Neural cell (in vitro differentiated cells): ENCODE data around the gene HAPLN2. TPM values are rescaled to one million over a fixed set of nuclear protein-coding genes. Genes with fewer than 3 reads are reported as not detected.

Experiments
- H2AFZ ChIP-seq: fragments of 200-600, 300-800 bp; sonication (generic), shearing (Covaris generic); 2 replicates; pipeline ENCODE4 v1.6.0; 2014; ENCODE audit warnings: low read depth, mild to moderate bottlenecking, antibody characterized with exemption, low read length, moderate library complexity
- H3F3A ChIP-seq: fragments of 200-600 bp; shearing (Covaris generic); 2 replicates; pipeline ENCODE4 v1.6.1; 2016; ENCODE audit warnings: mild to moderate bottlenecking, moderate library complexity, mixed read lengths, antibody characterized with exemption, low read length; ENCODE audit not compliant: insufficient read depth, poor library complexity, severe bottlenecking
- H3K27ac ChIP-seq: fragments of 200-600, 300-800 bp; sonication (generic), shearing (Covaris generic); 2 replicates; pipeline ENCODE4 v1.5.1; 2014; ENCODE audit warnings: mild to moderate bottlenecking, low read length, moderate library complexity
- H3K27me3 ChIP-seq: fragments of 300-800, 200-600 bp; sonication (generic), shearing (Covaris generic); 2 replicates; pipeline ENCODE4 v1.6.0; 2014; ENCODE audit warnings: mild to moderate bottlenecking, low read depth, low read length, moderate library complexity; ENCODE audit not compliant: insufficient read depth
- H3K36me3 ChIP-seq: fragments of 300-800, 200-600 bp; sonication (generic), shearing (Covaris generic); 2 replicates; pipeline ENCODE4 v1.5.1; 2014; ENCODE audit warnings: mild to moderate bottlenecking, antibody characterized with exemption, low read length, moderate library complexity; ENCODE audit not compliant: insufficient read depth
- H3K4me2 ChIP-seq: fragments of 300-800, 200-600 bp; sonication (generic), shearing (Covaris generic); 2 replicates; pipeline ENCODE4 v1.6.0; 2014; ENCODE audit warnings: mild to moderate bottlenecking, low read length
- H3K4me3 ChIP-seq: fragments of 300-800, 200-600 bp; sonication (generic), shearing (Covaris generic); 2 replicates; pipeline ENCODE4 v1.5.1; 2014; ENCODE audit warnings: mild to moderate bottlenecking, low read length, moderate library complexity
- H3K79me2 ChIP-seq: fragments of 200-600 bp; shearing (Covaris generic); replicated peaks from 2 replicates; pipeline ENCODE4 v1.6.0; 2014; ENCODE audit warnings: mild to moderate bottlenecking, low read length, moderate library complexity; ENCODE audit not compliant: insufficient read depth
- H3K9ac ChIP-seq: fragments of 300-800, 200-600 bp; sonication (generic), shearing (Covaris generic); 2 replicates; pipeline ENCODE4 v1.6.1; 2016; ENCODE audit warnings: mild to moderate bottlenecking, low read length, mixed read lengths
- H3K9me2 ChIP-seq: fragments of 200-600 bp; shearing (Covaris generic); 2 replicates; pipeline ENCODE4 v1.6.1; 2016; ENCODE audit warnings: mild to moderate bottlenecking, low read length, mixed read lengths; ENCODE audit not compliant: insufficient read depth
- H3K9me3 ChIP-seq: fragments of 200-600, 300-800 bp; sonication (generic), shearing (Covaris generic); 2 replicates; pipeline ENCODE4 v1.6.1; 2016; ENCODE audit warnings: mild to moderate bottlenecking, mixed run types, low read length, moderate library complexity, mixed read lengths
- H4K20me1 ChIP-seq: fragments of 200-600 bp; shearing (Covaris generic); 2 replicates; pipeline ENCODE4 v1.6.1; 2016; ENCODE audit warnings: mild to moderate bottlenecking, mixed run types; ENCODE audit not compliant: insufficient read depth
- EP300 ChIP-seq: fragments of 450-650 bp; conservative IDR thresholded peaks from 2 replicates; pipeline ENCODE4 v1.6.1; 2014; ENCODE audit warnings: antibody characterized with exemption, mild to moderate bottlenecking, moderate library complexity; ENCODE audit not compliant: poor library complexity, severe bottlenecking
- EZH2 ChIP-seq: fragments of 200-600, 300-800 bp; shearing (Covaris generic), sonication (generic); IDR thresholded peaks from 2 replicates; pipeline ENCODE4 v1.6.1; 2014; ENCODE audit warnings: antibody characterized with exemption, low read length, borderline replicate concordance, mild to moderate bottlenecking; ENCODE audit not compliant: insufficient read depth, poor library complexity, severe bottlenecking
- MXI1 ChIP-seq: fragments of 450-650 bp; conservative IDR thresholded peaks from 2 replicates; pipeline ENCODE4 v1.6.1; 2014; ENCODE audit warnings: antibody characterized with exemption, mild to moderate bottlenecking; ENCODE audit not compliant: poor library complexity, severe bottlenecking
- POLR2AphosphoS5 ChIP-seq: IDR thresholded peaks from 2 replicates; pipeline ENCODE4 v1.6.1; 2012
- RAD21 ChIP-seq: fragments of 450-650 bp; conservative IDR thresholded peaks from 2 replicates; pipeline ENCODE4 v1.6.1; 2014; ENCODE audit warnings: antibody characterized with exemption, mild to moderate bottlenecking, moderate library complexity
- SMC3 ChIP-seq: fragments of 450-650 bp; conservative IDR thresholded peaks from 2 replicates; pipeline ENCODE4 v1.6.1; 2014; ENCODE audit warnings: antibody characterized with exemption, mild to moderate bottlenecking, moderate library complexity; ENCODE audit not compliant: poor library complexity
- TAF1 ChIP-seq: IDR thresholded peaks from 2 replicates; pipeline ENCODE4 v1.6.1; 2012; ENCODE audit warnings: low read depth
- polyA plus RNA-seq: library from polyadenylated mRNA; depleted of rRNA; stranded (reverse); fragments of >200 nt; gene quantifications from 2 replicates; pipeline ENCODE4 v1.2.3, GENCODE V29; 2014
- TF ChIP-seq, protein P1 (sequence below): IDR thresholded peaks from 2 replicates; pipeline ENCODE4 v1.6.1; 2012; ENCODE audit warnings: borderline replicate concordance
- TF ChIP-seq, protein P2 (sequence below): fragments of 450-650 bp; IDR thresholded peaks from 2 replicates; pipeline ENCODE4 v1.5.1; 2014; ENCODE audit warnings: antibody characterized with exemption, mild to moderate bottlenecking, moderate library complexity; ENCODE audit not compliant: poor library complexity, severe bottlenecking

Gene HAPLN2
- polyA plus RNA-seq, 1 donor from 2014 or later = 22.9 TPM

DNA sequence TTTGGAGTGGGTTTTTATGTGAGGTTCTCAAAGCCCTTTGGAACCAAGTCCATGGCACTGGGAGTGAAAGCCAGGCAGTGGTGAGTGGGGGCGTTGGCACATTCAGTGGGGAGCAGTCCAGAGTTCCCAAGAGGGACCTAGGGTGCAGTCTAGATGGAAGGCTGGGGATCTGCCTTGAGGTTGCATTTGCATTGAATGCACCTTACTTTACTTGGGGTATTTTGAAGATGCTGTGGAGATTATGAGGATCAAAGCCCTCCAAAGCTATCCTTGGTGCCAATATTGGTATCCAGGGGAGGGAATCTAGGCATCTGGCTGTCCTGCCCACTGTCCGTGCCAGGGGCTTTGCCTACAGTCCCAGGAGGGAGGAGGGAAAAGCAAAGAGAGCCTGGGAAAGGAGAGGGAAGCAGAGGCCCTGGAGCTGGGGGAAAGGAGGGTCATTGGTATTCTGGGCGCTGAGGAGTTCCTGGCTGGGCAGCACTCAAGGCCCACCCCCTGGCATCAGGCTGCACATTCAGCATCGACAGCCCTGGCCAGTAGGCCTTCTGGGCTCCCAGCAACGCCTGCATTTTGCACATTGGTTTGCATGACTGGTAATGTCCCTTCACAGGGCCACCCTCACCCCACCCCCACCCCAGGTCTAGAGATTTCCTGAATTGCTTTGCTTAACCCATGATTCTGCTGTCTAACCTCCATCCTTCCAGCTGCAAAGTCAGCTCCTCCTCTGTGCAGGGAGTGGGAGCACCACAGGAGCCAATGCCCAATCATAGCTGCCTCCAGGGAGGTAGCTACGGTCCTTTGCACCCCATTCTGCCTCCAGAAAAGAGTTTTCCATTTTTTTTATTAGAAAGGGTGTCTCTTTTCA lies 21.9 kb downstream of the HAPLN2 start:
- no peak overlapping the region for H2AFZ ChIP-seq
- H3K4me2 ChIP-seq = peak overlapping the region; percentile 30
- TF ChIP-seq, protein P1, sequence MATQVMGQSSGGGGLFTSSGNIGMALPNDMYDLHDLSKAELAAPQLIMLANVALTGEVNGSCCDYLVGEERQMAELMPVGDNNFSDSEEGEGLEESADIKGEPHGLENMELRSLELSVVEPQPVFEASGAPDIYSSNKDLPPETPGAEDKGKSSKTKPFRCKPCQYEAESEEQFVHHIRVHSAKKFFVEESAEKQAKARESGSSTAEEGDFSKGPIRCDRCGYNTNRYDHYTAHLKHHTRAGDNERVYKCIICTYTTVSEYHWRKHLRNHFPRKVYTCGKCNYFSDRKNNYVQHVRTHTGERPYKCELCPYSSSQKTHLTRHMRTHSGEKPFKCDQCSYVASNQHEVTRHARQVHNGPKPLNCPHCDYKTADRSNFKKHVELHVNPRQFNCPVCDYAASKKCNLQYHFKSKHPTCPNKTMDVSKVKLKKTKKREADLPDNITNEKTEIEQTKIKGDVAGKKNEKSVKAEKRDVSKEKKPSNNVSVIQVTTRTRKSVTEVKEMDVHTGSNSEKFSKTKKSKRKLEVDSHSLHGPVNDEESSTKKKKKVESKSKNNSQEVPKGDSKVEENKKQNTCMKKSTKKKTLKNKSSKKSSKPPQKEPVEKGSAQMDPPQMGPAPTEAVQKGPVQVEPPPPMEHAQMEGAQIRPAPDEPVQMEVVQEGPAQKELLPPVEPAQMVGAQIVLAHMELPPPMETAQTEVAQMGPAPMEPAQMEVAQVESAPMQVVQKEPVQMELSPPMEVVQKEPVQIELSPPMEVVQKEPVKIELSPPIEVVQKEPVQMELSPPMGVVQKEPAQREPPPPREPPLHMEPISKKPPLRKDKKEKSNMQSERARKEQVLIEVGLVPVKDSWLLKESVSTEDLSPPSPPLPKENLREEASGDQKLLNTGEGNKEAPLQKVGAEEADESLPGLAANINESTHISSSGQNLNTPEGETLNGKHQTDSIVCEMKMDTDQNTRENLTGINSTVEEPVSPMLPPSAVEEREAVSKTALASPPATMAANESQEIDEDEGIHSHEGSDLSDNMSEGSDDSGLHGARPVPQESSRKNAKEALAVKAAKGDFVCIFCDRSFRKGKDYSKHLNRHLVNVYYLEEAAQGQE = no peak
- TF ChIP-seq MXI1 (no peak), EP300 (no peak), POLR2AphosphoS5 (no peak), RAD21 (no peak), TAF1 (no peak), SMC3 (no peak), EZH2 (no peak)
- TF ChIP-seq, protein P2, sequence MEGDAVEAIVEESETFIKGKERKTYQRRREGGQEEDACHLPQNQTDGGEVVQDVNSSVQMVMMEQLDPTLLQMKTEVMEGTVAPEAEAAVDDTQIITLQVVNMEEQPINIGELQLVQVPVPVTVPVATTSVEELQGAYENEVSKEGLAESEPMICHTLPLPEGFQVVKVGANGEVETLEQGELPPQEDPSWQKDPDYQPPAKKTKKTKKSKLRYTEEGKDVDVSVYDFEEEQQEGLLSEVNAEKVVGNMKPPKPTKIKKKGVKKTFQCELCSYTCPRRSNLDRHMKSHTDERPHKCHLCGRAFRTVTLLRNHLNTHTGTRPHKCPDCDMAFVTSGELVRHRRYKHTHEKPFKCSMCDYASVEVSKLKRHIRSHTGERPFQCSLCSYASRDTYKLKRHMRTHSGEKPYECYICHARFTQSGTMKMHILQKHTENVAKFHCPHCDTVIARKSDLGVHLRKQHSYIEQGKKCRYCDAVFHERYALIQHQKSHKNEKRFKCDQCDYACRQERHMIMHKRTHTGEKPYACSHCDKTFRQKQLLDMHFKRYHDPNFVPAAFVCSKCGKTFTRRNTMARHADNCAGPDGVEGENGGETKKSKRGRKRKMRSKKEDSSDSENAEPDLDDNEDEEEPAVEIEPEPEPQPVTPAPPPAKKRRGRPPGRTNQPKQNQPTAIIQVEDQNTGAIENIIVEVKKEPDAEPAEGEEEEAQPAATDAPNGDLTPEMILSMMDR = no peak
- no peaks in the 10 kb centered on the region for H3K9me2 ChIP-seq
- peak overlapping the region; percentile 54 for H3K9ac ChIP-seq
- H3K27me3 ChIP-seq = peaks cover 34% of the 10 kb centered on the region
- no peaks in the 10 kb centered on the region for H3K36me3 ChIP-seq
- no peaks in the 10 kb centered on the region for H3K9me3 ChIP-seq
- H3K4me3 ChIP-seq = peak overlapping the region; percentile 71
- H3K79me2 ChIP-seq = no peaks in the 10 kb centered on the region
- H3F3A ChIP-seq = no peaks in the 10 kb centered on the region
- no peak overlapping the region for H3K27ac ChIP-seq
- H4K20me1 ChIP-seq = no peaks in the 10 kb centered on the region

DNA sequence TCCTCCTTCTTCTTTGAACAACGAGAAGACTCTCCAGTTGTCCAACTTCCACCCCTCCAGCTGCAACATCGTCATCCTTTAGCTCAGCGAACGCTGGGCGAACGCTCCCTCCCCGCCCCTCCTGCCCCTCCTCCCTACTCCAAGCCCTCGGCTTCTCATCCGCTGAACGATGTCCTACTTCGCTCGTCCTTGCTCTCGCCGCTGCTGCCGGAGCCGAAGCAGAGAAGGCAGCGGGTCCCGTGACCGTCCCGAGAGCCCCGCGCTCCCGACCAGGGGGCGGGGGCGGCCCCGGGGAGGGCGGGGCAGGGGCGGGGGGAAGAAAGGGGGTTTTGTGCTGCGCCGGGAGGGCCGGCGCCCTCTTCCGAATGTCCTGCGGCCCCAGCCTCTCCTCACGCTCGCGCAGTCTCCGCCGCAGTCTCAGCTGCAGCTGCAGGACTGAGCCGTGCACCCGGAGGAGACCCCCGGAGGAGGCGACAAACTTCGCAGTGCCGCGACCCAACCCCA lies 22.6 kb downstream of the HAPLN2 start, which contains the start of gene BCAN:
Gene BCAN, plus strand, starts transcription at position 357 of the 504 bp plus-strand sequence. CDS start 3,938 bp downstream, outside the sequence.
- TF ChIP-seq RAD21 (no peak), POLR2AphosphoS5 (no peak)
- TF ChIP-seq, protein P2 = peak; percentile 13
- Histone ChIP-seq H3K27me3 (peaks cover 35% of the 10 kb centered on the region), H3K9ac (peak within 1 kb of the TSS; percentile 54), H3K4me2 (peak within 1 kb of the TSS; percentile 35), H3K9me3 (no peaks in the 10 kb centered on the region), H4K20me1 (no peaks in the 10 kb centered on the region), H3K79me2 (no peaks in the 10 kb centered on the region), H2AFZ (no peak within 1 kb of the TSS), H3K4me3 (peak within 1 kb of the TSS; percentile 71), H3K36me3 (no peaks in the 10 kb centered on the region), H3K27ac (no peak within 1 kb of the TSS), H3K9me2 (no peaks in the 10 kb centered on the region), H3F3A (no peaks in the 10 kb centered on the region)
